Measurements from ENCODE around the gene TTLL8. TPM values are rescaled to one million over a fixed set of nuclear protein-coding genes. Genes with fewer than 3 reads are reported as not detected.

Gene TTLL8
- total and polyA plus RNA-seq, 2 donors (not counting 1 experiment from before 2014, with no cell fraction given) = not detected

- DNase-seq (ENCODE audit: low read depth in 2 of 2) = no peak
- H3K9me3 ChIP-seq (ENCODE audit: control insufficient read depth, insufficient read depth, low read depth, low read length) = no peaks in the 10 kb centered on the region
- no peak overlapping the region for H3K4me3 ChIP-seq (replicated peaks in 1 of 4; ENCODE audit: control extremely low read depth in 1 of 4, insufficient read depth in 1 of 4, low read depth in 3 of 4, low read length in 4 of 4)
- peaks cover 4% of the 10 kb centered on the region for H3K27me3 ChIP-seq (ENCODE audit: control insufficient read depth, insufficient read depth, low read length)
- H3K4me2 ChIP-seq (ENCODE audit: extremely low read depth, insufficient read depth, low read length) = no peak overlapping the region
- no peak overlapping the region for H2AFZ ChIP-seq (ENCODE audit: low read length)
- H3K4me1 ChIP-seq (ENCODE audit: control insufficient read depth, extremely low read depth, insufficient read depth, low read length) = no peaks in the 10 kb centered on the region
- H3K79me2 ChIP-seq (ENCODE audit: control insufficient read depth, insufficient read depth, low read length) = no peaks in the 10 kb centered on the region
- H3K36me3 ChIP-seq (ENCODE audit: control insufficient read depth, insufficient read depth, low read length) = no peaks in the 10 kb centered on the region
- H3K27ac ChIP-seq (ENCODE audit: insufficient read depth, low read length) = no peak overlapping the region
- H3K9ac ChIP-seq (ENCODE audit: insufficient read depth, low read length) = no peak overlapping the region
- TF ChIP-seq CTCF (conservative IDR thresholded peaks at IDR 0.05 in 1 of 2, IDR thresholded peaks at IDR 0.05 in 1 of 2; ENCODE audit: low read depth in 1 of 2, low read length in 2 of 2) (no peak), EZH2 (IDR thresholded peaks at IDR 0.05; ENCODE audit: low read length, missing control alignments) (no peak)
- no peaks in the 10 kb centered on the region for H4K20me1 ChIP-seq (ENCODE audit: control insufficient read depth, extremely low read depth, insufficient read depth, low read length)
These were observed 24.2 kb upstream of the TTLL8 start for GRCh38 chr22:50082197-50082715.

GRCh38 chr22:50081426-50082196, 23.5 kb upstream of the TTLL8 start:
- no peaks in the 10 kb centered on the region for H3K36me3 ChIP-seq (ENCODE audit: control insufficient read depth, insufficient read depth, low read length)
- H3K4me1 ChIP-seq (ENCODE audit: control insufficient read depth, extremely low read depth, insufficient read depth, low read length) = no peaks in the 10 kb centered on the region
- H3K27me3 ChIP-seq (ENCODE audit: control insufficient read depth, insufficient read depth, low read length) = peaks cover 4% of the 10 kb centered on the region
- TF ChIP-seq EZH2 (IDR thresholded peaks at IDR 0.05; ENCODE audit: low read length, missing control alignments) (no peak), CTCF (conservative IDR thresholded peaks at IDR 0.05 in 1 of 2, IDR thresholded peaks at IDR 0.05 in 1 of 2; ENCODE audit: low read depth in 1 of 2, low read length in 2 of 2) (no peak)
- no peak overlapping the region for H2AFZ ChIP-seq (ENCODE audit: low read length)
- no peak overlapping the region for H3K9ac ChIP-seq (ENCODE audit: insufficient read depth, low read length)
- no peak for DNase-seq (ENCODE audit: low read depth in 2 of 2)
- no peaks in the 10 kb centered on the region for H4K20me1 ChIP-seq (ENCODE audit: control insufficient read depth, extremely low read depth, insufficient read depth, low read length)
- H3K79me2 ChIP-seq (ENCODE audit: control insufficient read depth, insufficient read depth, low read length) = no peaks in the 10 kb centered on the region
- no peak overlapping the region for H3K4me3 ChIP-seq (replicated peaks in 1 of 4; ENCODE audit: control extremely low read depth in 1 of 4, insufficient read depth in 1 of 4, low read depth in 3 of 4, low read length in 4 of 4)
- no peaks in the 10 kb centered on the region for H3K9me3 ChIP-seq (ENCODE audit: control insufficient read depth, insufficient read depth, low read depth, low read length)
- H3K4me2 ChIP-seq (ENCODE audit: extremely low read depth, insufficient read depth, low read length) = no peak overlapping the region
- no peak overlapping the region for H3K27ac ChIP-seq (ENCODE audit: insufficient read depth, low read length)

DNA sequence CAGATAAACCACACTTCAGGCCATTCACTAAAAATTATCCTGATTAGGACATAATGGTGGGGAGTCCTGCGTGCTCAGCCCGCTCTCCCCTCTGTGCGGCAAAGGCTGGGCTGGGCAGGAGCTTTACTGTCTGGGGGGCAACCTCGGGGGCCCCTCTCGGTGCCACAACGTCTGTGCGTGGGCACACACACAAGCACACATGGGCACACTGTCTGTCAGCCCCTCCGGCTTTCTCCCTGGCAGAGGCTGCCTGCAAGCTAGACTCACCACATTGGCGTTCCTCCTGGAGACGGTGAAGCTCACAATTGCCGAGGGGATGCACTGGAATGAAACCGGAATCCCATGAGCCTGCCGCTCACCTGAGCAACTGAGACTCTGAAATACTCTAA, 22.0 kb upstream of the TTLL8 start:
- Histone ChIP-seq H3K27me3 (ENCODE audit: control insufficient read depth, insufficient read depth, low read length) (peaks cover under 1% of the 10 kb centered on the region), H2AFZ (ENCODE audit: low read length) (no peak overlapping the region), H3K4me2 (ENCODE audit: extremely low read depth, insufficient read depth, low read length) (no peak overlapping the region), H3K9me3 (ENCODE audit: control insufficient read depth, insufficient read depth, low read depth, low read length) (no peaks in the 10 kb centered on the region), H3K79me2 (ENCODE audit: control insufficient read depth, insufficient read depth, low read length) (no peaks in the 10 kb centered on the region), H3K4me1 (ENCODE audit: control insufficient read depth, extremely low read depth, insufficient read depth, low read length) (no peaks in the 10 kb centered on the region), H3K27ac (ENCODE audit: insufficient read depth, low read length) (no peak overlapping the region), H4K20me1 (ENCODE audit: control insufficient read depth, extremely low read depth, insufficient read depth, low read length) (no peaks in the 10 kb centered on the region), H3K36me3 (ENCODE audit: control insufficient read depth, insufficient read depth, low read length) (no peaks in the 10 kb centered on the region), H3K4me3 (replicated peaks in 1 of 4; ENCODE audit: control extremely low read depth in 1 of 4, insufficient read depth in 1 of 4, low read depth in 3 of 4, low read length in 4 of 4) (no peak overlapping the region), H3K9ac (ENCODE audit: insufficient read depth, low read length) (no peak overlapping the region)
- no peak for DNase-seq (ENCODE audit: low read depth in 2 of 2)
- no peak for TF ChIP-seq EZH2 (IDR thresholded peaks at IDR 0.05; ENCODE audit: low read length, missing control alignments)
- no peak for TF ChIP-seq CTCF (conservative IDR thresholded peaks at IDR 0.05 in 1 of 2, IDR thresholded peaks at IDR 0.05 in 1 of 2; ENCODE audit: low read depth in 1 of 2, low read length in 2 of 2)

Measured in fibroblast of lung (primary cell).